Measurements from ENCODE around the gene RAB1A.

Gene RAB1A

GRCh38 chr2:65137197-65137775, 7.4 kb upstream of the RAB1A start:
- Histone ChIP-seq H3K27ac (ENCODE audit: low read depth, low read length) (no peak overlapping the region), H3K79me2 (ENCODE audit: control insufficient read depth, low read length) (no peaks in the 10 kb centered on the region), H3K9me2 (replicated peaks; ENCODE audit: control insufficient read depth, low read length) (no peaks in the 10 kb centered on the region), H3K4me1 (ENCODE audit: control insufficient read depth, low read length) (no peaks in the 10 kb centered on the region), H3F3A (ENCODE audit: control insufficient read depth, insufficient read depth) (peaks cover 3% of the 10 kb centered on the region), H3K4me2 (ENCODE audit: low read length) (no peak overlapping the region), H3K9me3 (ENCODE audit: control insufficient read depth, insufficient read depth, low read length) (no peaks in the 10 kb centered on the region), H3K36me3 (ENCODE audit: control insufficient read depth, low read length) (no peaks in the 10 kb centered on the region), H4K20me1 (ENCODE audit: control insufficient read depth, insufficient read depth, low read depth, low read length) (no peaks in the 10 kb centered on the region), H3K27me3 (ENCODE audit: control insufficient read depth, low read length) (no peaks in the 10 kb centered on the region), H3K4me3 (ENCODE audit: low read length) (no peak overlapping the region)
- no peak for TF ChIP-seq EZH2phosphoT487 (IDR thresholded peaks at IDR 0.05; ENCODE audit: borderline replicate concordance, low read length)
- TF ChIP-seq, protein P1, sequence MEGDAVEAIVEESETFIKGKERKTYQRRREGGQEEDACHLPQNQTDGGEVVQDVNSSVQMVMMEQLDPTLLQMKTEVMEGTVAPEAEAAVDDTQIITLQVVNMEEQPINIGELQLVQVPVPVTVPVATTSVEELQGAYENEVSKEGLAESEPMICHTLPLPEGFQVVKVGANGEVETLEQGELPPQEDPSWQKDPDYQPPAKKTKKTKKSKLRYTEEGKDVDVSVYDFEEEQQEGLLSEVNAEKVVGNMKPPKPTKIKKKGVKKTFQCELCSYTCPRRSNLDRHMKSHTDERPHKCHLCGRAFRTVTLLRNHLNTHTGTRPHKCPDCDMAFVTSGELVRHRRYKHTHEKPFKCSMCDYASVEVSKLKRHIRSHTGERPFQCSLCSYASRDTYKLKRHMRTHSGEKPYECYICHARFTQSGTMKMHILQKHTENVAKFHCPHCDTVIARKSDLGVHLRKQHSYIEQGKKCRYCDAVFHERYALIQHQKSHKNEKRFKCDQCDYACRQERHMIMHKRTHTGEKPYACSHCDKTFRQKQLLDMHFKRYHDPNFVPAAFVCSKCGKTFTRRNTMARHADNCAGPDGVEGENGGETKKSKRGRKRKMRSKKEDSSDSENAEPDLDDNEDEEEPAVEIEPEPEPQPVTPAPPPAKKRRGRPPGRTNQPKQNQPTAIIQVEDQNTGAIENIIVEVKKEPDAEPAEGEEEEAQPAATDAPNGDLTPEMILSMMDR (IDR thresholded peaks at IDR 0.05; ENCODE audit: low read depth, low read length, poor library complexity, severe bottlenecking), result no peak

- no peak overlapping the region for H3K27ac ChIP-seq (ENCODE audit: low read depth, low read length)
- TF ChIP-seq, protein P1 (IDR thresholded peaks at IDR 0.05; ENCODE audit: low read depth, low read length, poor library complexity, severe bottlenecking), result no peak
- TF ChIP-seq EZH2phosphoT487 (IDR thresholded peaks at IDR 0.05; ENCODE audit: borderline replicate concordance, low read length), result no peak
- H3K27me3 ChIP-seq (ENCODE audit: control insufficient read depth, low read length), result no peaks in the 10 kb centered on the region
- no peaks in the 10 kb centered on the region for H3K79me2 ChIP-seq (ENCODE audit: control insufficient read depth, low read length)
- no peaks in the 10 kb centered on the region for H3K9me3 ChIP-seq (ENCODE audit: control insufficient read depth, insufficient read depth, low read length)
- H3K4me1 ChIP-seq (ENCODE audit: control insufficient read depth, low read length), result peaks cover under 1% of the 10 kb centered on the region; the same call in 1 of the 2 replicates
- no peaks in the 10 kb centered on the region for H3K9me2 ChIP-seq (replicated peaks; ENCODE audit: control insufficient read depth, low read length)
- H4K20me1 ChIP-seq (ENCODE audit: control insufficient read depth, insufficient read depth, low read depth, low read length), result no peaks in the 10 kb centered on the region
- H3F3A ChIP-seq (ENCODE audit: control insufficient read depth, insufficient read depth), result peaks cover 3% of the 10 kb centered on the region
- H3K36me3 ChIP-seq (ENCODE audit: control insufficient read depth, low read length), result no peaks in the 10 kb centered on the region
- H3K4me2 ChIP-seq (ENCODE audit: low read length), result no peak overlapping the region
- H3K4me3 ChIP-seq (ENCODE audit: low read length), result no peak overlapping the region
Observed at GRCh38 chr2:65136253-65136652, 6.3 kb upstream of the RAB1A start.

- H3K4me1 ChIP-seq (ENCODE audit: control insufficient read depth, low read length), result peaks cover 6% of the 10 kb centered on the region
- no peak overlapping the region for H3K27ac ChIP-seq (ENCODE audit: low read depth, low read length)
- no peaks in the 10 kb centered on the region for H3K9me2 ChIP-seq (replicated peaks; ENCODE audit: control insufficient read depth, low read length)
- no peak overlapping the region for H3K4me2 ChIP-seq (ENCODE audit: low read length)
- H3F3A ChIP-seq (ENCODE audit: control insufficient read depth, insufficient read depth), result peaks cover 3% of the 10 kb centered on the region
- no peaks in the 10 kb centered on the region for H3K9me3 ChIP-seq (ENCODE audit: control insufficient read depth, insufficient read depth, low read length)
- peaks cover 7% of the 10 kb centered on the region for H3K36me3 ChIP-seq (ENCODE audit: control insufficient read depth, low read length)
- H3K4me3 ChIP-seq (ENCODE audit: low read length), result no peak overlapping the region
- TF ChIP-seq EZH2phosphoT487 (IDR thresholded peaks at IDR 0.05; ENCODE audit: borderline replicate concordance, low read length), result no peak
- TF ChIP-seq, protein P1 (IDR thresholded peaks at IDR 0.05; ENCODE audit: low read depth, low read length, poor library complexity, severe bottlenecking), result no peak
- H4K20me1 ChIP-seq (ENCODE audit: control insufficient read depth, insufficient read depth, low read depth, low read length), result peaks cover 2% of the 10 kb centered on the region; the same call in 1 of the 2 replicates
- peaks cover 8% of the 10 kb centered on the region for H3K79me2 ChIP-seq (ENCODE audit: control insufficient read depth, low read length)
- no peaks in the 10 kb centered on the region for H3K27me3 ChIP-seq (ENCODE audit: control insufficient read depth, low read length)
Observed at GRCh38 chr2:65134158-65134557, 4.3 kb upstream of the RAB1A start.

Data from DOHH2 (cell line).